Glutamatergic neuron (in vitro differentiated cells): ENCODE results near the gene PRC1. TPM values are rescaled to one million over a fixed set of nuclear protein-coding genes. Genes with fewer than 3 reads are reported as not detected.

ENCODE experiments used
- DNase-seq: peaks from one replicate; pipeline ENCODE4 v3.0.0; 2022
- H3K27ac Mint-ChIP-seq: one replicate; pipeline ENCODE4 v1.8.0; 2020; ENCODE audit warnings: mild to moderate bottlenecking, mixed read lengths, inconsistent platforms; ENCODE audit not compliant: unreplicated experiment
- H3K27me3 Mint-ChIP-seq: one replicate; pipeline ENCODE4 v1.8.0; 2020; ENCODE audit warnings: mild to moderate bottlenecking, moderate library complexity, mixed read lengths, inconsistent platforms; ENCODE audit not compliant: unreplicated experiment
- H3K36me3 Mint-ChIP-seq: one replicate; pipeline ENCODE4 v1.8.0; 2020; ENCODE audit warnings: mild to moderate bottlenecking, mixed read lengths, inconsistent platforms; ENCODE audit not compliant: unreplicated experiment
- H3K4me1 Mint-ChIP-seq: one replicate; pipeline ENCODE4 v1.8.0; 2020; ENCODE audit warnings: mild to moderate bottlenecking, low read depth, mixed read lengths, inconsistent platforms; ENCODE audit not compliant: unreplicated experiment
- H3K4me3 Mint-ChIP-seq: one replicate; pipeline ENCODE4 v1.8.0; 2020; ENCODE audit warnings: mild to moderate bottlenecking, mixed read lengths, inconsistent platforms; ENCODE audit not compliant: unreplicated experiment
- H3K9me3 Mint-ChIP-seq: one replicate; pipeline ENCODE4 v1.8.0; 2020; ENCODE audit warnings: mild to moderate bottlenecking, moderate library complexity, mixed read lengths, inconsistent platforms; ENCODE audit not compliant: unreplicated experiment
- total RNA-seq: library from RNA; stranded (reverse); fragmentation: NEBNext Ultra II Directional; extraction: Animal tissue kit (Norgen Biotek cat#: 25700); gene quantifications from one replicate; pipeline ENCODE4 v1.2.1, GENCODE V29; 2021; ENCODE audit not compliant: unreplicated experiment
- TF ChIP-seq, protein P1 (sequence below): fragments of 200-600 bp; sonication (generic); IDR thresholded peaks from one replicate; pipeline ENCODE4 v1.5.0; 2021; ENCODE audit not compliant: partially characterized antibody, unreplicated experiment

PRC1 gene
- total RNA-seq, 1 donor from 2014 or later = 42.5 TPM

GRCh38 chr15:90982135-90982534 lies 12.2 kb downstream of the PRC1 start:
- Mint-ChIP-seq H3K4me1 (no peaks in the 10 kb centered on the region), H3K4me3 (no peak overlapping the region), H3K36me3 (no peaks in the 10 kb centered on the region), H3K27me3 (peaks cover 2% of the 10 kb centered on the region), H3K27ac (no peak overlapping the region), H3K9me3 (peaks cover 1% of the 10 kb centered on the region)
- no peak for DNase-seq
- TF ChIP-seq, protein P1, sequence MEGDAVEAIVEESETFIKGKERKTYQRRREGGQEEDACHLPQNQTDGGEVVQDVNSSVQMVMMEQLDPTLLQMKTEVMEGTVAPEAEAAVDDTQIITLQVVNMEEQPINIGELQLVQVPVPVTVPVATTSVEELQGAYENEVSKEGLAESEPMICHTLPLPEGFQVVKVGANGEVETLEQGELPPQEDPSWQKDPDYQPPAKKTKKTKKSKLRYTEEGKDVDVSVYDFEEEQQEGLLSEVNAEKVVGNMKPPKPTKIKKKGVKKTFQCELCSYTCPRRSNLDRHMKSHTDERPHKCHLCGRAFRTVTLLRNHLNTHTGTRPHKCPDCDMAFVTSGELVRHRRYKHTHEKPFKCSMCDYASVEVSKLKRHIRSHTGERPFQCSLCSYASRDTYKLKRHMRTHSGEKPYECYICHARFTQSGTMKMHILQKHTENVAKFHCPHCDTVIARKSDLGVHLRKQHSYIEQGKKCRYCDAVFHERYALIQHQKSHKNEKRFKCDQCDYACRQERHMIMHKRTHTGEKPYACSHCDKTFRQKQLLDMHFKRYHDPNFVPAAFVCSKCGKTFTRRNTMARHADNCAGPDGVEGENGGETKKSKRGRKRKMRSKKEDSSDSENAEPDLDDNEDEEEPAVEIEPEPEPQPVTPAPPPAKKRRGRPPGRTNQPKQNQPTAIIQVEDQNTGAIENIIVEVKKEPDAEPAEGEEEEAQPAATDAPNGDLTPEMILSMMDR = no peak

DNA sequence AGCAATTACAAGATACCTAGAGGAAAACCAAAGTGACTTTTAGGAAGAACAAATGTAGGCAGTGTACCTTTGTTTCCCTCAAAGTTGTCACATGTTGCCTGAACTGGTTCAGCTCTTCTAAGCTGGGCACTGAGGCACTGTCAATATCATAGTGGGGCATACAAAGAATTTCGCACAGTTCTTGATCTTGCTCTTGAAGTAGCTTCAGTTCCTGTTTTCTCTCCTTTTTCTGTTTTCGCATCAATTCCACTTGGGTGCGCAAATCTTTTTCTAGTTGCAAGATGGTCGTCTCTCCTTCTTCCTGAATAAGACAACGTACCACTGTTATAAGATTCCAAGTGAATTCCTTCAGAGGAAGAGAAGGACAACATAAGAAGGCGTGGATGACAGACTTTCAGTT lies 12.7 kb downstream of the PRC1 start:
- no peaks in the 10 kb centered on the region for H3K4me1 Mint-ChIP-seq
- no peak overlapping the region for H3K27ac Mint-ChIP-seq
- no peak for DNase-seq
- H3K9me3 Mint-ChIP-seq = peaks cover 1% of the 10 kb centered on the region
- H3K36me3 Mint-ChIP-seq = no peaks in the 10 kb centered on the region
- H3K4me3 Mint-ChIP-seq = no peak overlapping the region
- TF ChIP-seq, protein P1 = no peak
- peaks cover 2% of the 10 kb centered on the region for H3K27me3 Mint-ChIP-seq

DNA sequence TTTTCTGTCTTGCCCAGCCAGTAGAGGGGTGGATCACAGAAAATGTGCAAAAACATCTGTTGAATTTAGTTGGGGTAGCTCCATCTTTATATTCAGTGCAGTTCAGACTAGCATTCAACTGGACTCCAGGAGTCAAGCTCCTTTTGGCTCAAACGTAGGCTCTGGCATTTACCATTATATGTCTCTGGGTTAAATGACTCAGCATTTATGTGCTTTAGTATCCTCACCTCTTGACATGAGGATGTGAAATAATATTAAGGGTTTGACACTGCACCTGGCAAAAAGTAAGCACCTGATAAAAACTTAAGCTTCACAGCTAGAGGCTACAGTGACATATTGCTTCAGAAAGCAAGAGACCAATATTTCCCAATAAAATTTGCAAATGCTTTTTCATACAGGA lies 14.8 kb downstream of the PRC1 start:
- peaks cover 1% of the 10 kb centered on the region for H3K27me3 Mint-ChIP-seq
- TF ChIP-seq, protein P1 = no peak
- no peak overlapping the region for H3K4me3 Mint-ChIP-seq
- no peak for DNase-seq
- no peaks in the 10 kb centered on the region for H3K36me3 Mint-ChIP-seq
- peaks cover 1% of the 10 kb centered on the region for H3K9me3 Mint-ChIP-seq
- H3K27ac Mint-ChIP-seq = no peak overlapping the region
- H3K4me1 Mint-ChIP-seq = no peaks in the 10 kb centered on the region

- no peak overlapping the region for H3K27ac Mint-ChIP-seq
- H3K36me3 Mint-ChIP-seq = no peaks in the 10 kb centered on the region
- DNase-seq = no peak
- no peak overlapping the region for H3K4me3 Mint-ChIP-seq
- TF ChIP-seq, protein P1 = no peak
- no peaks in the 10 kb centered on the region for H3K4me1 Mint-ChIP-seq
- peaks cover 3% of the 10 kb centered on the region for H3K9me3 Mint-ChIP-seq
- no peaks in the 10 kb centered on the region for H3K27me3 Mint-ChIP-seq
Measured at GRCh38 chr15:90974216-90974615, 20.1 kb downstream of the PRC1 start.

DNA sequence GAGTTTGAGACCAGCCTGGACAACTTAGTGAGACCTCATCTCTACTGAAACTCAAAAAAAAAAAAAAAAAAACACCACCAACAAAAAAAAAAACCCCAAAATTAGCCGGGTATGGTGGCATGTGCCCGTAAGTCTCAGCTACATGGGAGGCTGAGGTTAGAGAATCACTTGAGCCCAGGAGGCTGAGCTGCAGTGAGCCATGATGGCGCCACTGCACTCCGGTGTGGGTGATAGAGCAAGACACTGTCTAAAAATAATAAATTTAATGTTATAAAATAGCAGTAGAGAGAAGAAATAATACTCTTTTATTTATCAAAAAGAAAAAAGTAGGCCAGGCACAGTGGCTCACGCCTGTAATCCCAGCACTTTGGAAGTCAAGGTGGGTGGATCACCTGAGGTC lies 22.2 kb downstream of the PRC1 start:
- no peak overlapping the region for H3K27ac Mint-ChIP-seq
- H3K27me3 Mint-ChIP-seq = no peaks in the 10 kb centered on the region
- TF ChIP-seq, protein P1 = no peak
- no peaks in the 10 kb centered on the region for H3K4me1 Mint-ChIP-seq
- DNase-seq = no peak
- H3K36me3 Mint-ChIP-seq = no peaks in the 10 kb centered on the region
- no peak overlapping the region for H3K4me3 Mint-ChIP-seq
- H3K9me3 Mint-ChIP-seq = peaks cover 3% of the 10 kb centered on the region
